NCI-H1092 treated with DMSO at 0.1 percent for 48 hours (cell line): ENCODE measurements around the gene DCC.
A peak's percentile ranks its signal among the peaks of the same experiment; 100 is the strongest.

Experiments used
- DNase-seq: peaks from one replicate; lab custom pipeline; 2025; lab: John Stamatoyannopoulos, UW

Gene DCC

DNA sequence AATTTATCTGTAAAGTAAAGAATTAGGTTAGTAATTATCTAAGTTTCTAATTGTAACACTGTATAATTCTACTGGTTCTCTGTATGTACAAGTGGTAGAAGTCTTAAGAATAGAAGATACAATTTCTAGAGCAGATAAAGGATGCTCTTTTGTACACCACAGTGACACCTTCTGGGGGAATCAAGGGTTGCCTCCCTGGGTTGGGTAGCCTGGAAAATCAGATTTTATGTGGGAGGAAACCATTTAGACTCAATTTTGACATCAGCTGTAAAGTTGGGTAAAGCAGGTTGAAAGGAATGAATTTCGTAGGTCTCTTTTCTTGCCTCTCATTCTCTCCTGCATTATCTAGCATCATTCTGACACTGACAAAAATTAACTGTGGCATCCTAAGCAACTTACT is 354.8 kb downstream of the DCC start:
- DNase-seq: peak; percentile 36

DNA sequence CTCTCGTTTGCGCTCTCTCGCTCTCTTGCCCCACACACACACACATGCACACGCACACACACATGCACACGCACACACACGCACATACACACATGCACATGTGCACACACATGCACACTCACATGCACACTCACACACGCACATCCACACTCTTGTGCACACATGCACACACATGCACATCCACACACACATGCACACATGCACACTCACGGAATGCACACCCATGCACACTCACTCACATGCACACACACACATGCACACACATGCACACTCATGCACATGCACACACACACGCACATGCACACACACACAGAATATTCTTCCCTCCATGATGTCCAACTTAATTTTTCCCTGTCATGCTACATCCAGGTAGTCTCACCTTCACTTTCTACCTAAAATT is 360.1 kb downstream of the DCC start:
- no peak for DNase-seq

DNA sequence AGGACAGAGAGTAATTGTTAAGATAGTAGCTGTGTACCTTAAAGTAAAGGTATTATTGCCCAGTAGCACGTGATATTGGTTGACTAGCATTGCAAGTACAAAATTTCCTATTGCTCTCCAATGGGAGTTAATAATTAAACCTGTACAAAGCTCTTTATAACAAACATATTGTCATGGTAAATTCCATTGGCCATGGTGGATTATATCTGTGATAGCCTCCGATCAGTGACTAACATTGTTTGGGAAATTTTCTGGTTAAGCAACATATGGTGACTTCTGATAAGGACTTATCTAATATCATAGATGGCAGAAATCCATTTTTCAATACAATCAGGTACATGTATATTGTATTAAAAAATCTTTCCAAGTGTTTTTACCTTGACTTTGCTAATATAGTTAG is 360.8 kb downstream of the DCC start:
- no peak for DNase-seq

DNA sequence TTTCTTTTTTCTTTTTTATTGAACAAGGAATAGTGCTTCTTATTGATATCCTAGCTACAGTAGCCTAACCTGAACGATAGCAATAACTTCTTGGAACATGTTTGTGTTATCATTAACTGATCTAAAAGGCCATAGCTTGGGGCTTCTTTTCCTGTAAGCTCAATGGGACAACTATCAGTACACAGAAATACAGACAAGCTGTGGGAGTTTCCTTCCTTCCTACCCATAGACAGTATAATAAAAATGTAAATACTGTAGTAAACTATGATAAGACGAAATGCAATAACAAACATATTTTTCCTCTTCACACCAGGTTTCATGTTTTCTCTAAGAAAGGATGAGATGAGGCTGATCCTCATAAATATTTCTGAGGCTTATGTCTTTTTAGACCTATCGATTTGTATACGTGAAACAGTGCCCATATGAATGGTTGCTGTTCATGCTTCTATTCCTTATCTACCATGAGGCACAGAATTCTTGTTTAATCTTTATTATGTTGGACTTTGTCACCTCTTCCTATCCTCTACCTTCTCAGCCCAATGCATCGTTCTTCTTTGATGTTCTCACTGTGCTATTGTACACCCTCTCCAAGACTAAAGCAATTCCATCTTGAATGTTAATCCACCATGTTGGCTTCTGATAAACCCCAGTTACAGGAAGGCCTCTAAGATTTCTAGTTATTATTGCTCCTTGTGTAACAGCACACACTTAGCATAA is 361.4 kb downstream of the DCC start:
- no peak for DNase-seq

DNA sequence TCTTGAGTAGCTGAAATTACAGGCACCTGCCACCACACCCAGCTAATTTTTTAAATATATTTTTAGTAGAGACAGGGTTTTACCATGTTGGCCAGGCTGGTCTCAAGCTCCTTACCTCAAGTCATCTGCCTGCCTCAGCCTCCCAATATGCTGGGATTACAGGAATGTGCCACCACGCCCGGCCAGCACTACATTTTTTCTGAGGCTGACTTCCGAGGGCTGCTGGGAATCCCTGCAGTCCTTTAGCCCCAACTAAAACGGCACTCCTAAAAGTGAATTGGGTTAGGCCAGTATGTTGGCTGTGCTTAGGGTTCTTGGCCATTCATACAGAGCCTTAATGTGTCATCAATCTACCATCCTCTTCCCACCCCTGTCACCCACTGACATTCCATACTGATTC is 375.4 kb downstream of the DCC start:
- no peak for DNase-seq

DNA sequence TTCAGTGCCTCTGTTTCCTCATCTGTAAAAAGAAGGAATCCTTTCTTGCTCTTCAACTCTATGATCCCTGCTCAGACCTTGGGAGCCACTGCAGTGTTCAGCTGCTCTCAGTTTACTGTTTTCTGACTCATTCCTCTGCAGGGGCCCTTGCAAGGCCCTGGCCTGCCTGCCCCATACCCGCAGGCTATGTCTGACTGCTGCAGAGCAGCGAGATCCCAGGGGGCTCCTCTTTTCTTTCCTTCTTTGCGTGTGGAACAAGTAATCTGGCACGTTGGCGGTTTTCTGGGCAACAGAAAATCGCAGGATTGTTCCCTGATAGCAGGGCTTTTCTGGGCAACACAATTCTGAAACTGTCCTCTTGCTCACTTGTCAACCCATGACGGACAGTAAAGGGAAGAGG is 376.0 kb downstream of the DCC start:
- no peak for DNase-seq

DNA sequence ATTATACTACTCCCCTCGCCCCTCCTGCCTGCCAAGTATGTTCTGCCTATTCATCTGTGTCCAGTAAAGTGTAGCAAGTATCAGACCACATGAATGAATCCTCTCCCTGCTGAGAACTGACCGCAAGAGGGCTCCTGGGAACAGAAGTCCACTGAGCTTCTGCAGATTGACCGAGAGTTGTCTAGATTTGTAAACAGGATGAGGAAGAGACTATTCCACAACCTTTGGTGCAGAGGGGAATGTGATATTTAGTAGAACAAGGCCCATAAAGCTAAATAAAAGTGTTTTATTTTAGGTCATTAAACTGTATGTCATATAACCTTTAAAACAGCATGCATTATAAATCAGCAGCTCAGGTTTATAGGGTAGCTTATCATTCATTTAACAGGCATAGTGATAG is 377.0 kb downstream of the DCC start:
- DNase-seq: peak; percentile 14

DNA sequence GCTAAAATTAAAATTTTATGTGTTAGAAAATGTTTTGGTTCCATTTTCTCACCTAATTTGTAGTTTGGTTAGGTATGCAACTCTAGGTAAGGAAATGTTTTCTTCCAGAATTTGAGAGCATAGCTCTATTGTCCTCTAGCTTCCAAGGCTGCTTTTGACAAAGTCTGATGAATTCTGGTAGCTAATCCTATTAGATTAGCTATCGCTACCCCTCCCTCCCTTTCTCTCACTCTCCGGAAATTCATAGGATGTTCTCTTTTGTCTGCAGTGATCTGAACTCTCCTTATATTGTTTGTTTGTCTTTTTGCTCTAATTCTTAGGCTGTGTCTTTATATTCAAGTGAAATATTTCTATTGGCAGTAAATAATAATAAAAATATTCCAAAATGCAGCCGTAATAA is 382.9 kb downstream of the DCC start:
- DNase-seq: no peak

DNA sequence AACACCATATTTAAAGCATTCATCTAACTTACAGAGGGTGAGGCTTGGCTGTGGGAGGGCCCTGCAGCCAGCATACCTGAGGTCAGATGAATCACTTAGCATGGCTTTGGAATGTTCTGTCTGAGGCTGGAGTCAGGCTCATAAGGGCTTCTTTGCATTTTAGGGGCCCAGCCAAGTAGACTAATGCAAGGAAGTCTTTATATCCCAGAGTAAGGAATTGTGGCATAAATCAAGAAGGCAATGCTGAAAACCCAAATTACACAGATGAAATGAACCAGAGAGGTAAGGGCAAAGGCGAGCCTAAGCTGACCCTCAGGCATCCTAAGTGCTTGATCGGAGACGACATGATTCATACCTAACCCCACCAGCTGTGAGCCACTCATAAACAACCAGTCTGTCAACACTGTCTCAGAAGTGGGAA is 383.6 kb downstream of the DCC start:
- no peak for DNase-seq

DNA sequence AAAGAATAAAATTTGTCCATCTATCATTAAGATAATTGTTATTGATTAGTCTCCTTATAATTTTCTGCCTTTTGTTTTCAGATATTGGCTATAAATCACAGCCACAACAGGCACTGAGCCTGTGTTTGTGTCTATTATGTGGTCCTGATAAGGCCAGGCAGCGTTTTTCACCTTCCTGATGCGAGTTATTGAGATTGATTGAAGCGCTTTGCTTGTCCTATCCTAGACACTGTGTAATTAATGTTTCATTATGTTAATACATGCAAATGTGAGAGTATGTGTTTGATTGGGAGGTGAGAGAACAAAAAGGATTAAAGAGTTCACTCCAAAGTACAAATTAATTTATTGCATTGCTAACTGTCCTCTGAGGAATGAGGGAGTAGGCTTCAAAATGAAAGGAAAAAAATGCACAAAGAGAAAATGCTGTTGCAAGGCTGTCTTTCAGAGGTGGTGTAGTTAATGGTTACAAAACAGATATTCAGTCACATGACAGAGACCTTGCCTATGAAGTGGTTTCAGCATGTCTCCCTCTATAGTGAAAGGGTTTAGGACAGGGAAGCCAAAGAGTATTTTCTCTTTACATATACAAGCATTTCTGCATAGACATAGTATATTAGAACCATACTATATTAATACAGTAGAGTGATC is 391.1 kb downstream of the DCC start:
- no peak for DNase-seq

DNA sequence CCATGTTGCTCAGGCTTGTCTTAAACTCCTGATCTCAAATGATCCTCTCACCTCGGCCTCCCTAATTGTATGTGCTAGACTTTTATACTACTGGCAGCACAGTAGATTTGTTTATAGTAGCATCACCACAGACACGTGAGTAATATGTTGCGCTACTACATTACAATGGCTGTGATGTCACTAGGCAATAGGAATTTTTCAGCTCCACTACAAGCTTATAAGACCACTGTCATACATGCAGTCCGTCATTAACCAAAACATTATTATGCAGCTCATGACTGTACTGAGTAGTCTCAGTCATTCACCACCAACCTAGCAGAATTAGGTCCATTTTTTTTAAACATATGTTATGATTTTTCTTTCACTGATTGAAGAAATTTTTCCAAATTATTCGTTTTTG is 398.9 kb downstream of the DCC start:
- DNase-seq: no peak

DNA sequence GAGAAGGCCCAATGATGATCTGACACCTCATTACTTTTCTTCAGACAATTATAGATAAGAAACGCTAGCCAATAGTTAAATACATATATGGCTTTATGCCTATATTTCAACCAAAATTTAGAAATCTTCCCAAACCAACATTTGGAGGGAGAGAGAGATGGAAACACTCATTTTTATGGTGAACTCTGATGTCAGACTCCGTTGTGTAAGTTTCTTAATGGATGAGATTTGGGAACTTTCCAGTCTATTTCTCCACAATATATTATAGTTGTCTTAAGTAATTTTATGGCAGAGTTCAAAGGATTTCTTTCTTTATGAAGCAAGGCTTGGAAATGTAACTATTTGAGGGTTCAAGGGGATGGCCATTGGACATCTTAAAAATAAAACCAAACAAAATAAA is 407.0 kb downstream of the DCC start:
- DNase-seq: no peak

DNA sequence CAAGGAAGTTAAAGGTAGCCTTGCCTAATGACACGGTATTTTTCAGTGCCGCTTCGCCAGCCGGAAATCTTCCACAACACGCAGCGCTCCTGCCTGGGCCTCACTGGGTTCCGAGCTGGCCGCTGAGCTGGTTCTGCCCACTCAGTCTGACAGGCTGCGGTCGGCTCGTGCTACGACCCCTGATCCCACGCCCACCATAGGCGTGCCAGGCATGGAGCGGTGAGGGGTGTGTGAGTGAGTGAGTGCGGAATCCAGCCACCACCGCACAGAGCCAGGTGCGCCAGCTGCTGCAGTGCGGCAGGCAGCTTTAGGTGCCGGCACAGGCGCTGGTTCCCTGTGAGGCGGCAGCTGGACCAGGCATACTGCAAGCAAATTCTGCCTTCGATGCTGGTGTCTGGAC is 407.9 kb downstream of the DCC start:
- DNase-seq: no peak

DNA sequence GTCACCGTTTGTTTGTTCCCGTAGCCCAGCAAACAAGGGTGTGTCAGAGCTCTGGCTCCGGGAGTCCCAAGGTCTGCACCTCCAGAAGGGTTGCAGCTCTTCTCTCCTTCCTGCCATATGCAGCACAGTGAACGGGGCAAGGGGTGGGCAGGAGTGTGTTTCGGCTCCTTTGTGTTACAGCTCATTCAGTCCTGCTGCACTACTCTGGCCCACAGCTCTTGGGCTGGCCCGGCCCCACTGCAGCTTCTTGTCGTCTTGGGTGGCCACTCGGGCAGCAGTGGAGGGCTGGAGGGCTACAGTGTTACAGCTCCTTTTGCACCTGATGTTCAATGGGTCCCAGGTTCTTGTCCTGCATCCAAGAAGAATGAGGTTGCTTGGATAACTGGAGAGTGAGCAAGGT is 408.3 kb downstream of the DCC start:
- no peak for DNase-seq

DNA sequence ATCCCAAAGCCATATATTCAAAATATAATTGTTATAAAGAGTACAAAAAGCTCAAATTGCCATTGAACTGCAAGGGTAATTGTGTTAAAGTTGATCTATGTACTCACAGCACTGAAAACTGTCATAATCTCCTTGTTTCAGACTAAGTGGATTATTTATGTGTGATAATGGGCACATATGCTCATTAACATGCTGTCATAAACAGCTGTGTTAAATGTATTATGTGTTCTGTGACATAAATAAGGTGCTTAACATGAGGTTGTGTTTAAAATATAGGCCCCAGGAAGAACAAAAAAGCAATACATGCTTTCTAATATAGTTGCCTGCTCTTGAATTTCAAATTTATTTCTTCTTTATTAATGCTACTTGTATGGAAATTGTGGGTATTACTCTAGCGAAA is 409.5 kb downstream of the DCC start:
- no peak for DNase-seq

DNA sequence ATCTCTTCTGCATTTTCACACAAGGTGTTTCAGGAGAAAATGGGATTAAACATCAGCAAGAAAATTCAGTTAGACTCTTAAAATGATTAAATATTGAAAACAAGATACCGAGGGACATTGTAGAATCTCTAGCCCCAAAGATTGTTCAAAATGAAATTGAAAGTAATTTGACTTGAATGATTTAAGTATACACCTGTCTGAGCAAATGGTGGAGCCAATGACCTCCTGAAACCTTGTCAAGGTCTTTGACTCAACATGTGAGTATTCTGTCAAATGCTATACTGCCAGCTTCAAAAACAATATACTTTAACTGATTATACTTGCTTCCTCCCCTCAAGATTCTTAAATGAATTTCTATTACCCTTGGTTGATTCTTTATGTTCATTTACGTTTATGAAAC is 411.0 kb downstream of the DCC start:
- no peak for DNase-seq

DNA sequence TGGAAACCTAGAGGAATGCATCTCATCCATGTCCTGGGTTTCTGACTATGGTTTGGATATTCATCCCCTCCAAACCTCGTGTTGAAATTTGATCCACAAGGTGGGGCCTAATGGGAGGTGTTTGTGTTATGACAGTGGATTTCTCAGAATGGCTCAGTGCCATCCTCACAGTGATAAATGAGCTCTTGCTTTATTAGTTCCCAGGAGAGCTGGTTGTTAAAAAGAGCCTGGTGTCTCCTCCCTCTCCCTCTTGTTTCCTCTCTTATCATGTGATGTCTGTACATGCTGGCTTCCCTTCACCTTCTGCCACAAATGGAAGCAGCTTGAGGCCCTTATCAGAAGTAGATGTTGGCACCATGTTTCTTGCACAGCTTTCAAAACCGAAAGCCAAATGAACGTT is 424.3 kb downstream of the DCC start:
- no peak for DNase-seq

DNA sequence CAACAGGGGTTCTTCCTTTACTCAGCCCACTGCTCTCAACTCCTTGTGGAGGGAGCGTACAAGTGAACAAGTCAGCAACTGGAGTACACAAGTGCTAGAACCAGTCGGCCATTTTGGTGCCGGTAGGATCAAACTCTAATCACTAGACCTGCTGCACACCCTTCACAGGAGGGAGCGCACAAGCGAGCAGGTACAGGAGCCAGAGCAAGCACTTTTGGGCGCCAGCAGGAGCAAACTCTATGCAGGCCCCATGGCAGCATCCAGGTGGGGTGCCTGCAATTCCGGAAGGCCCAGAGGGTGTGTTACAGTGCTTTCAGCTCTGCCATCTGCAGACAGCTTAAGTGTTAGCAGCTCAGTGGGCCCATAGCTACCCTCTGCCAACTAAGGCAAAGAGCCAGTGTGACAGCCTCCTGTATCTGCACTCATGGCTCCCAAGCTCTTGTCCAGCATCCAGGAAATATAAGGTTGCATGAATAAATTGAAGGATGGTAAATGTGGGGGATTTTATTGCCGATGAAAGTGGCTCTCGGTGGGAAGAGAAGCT is 426.1 kb downstream of the DCC start:
- DNase-seq: no peak

DNA sequence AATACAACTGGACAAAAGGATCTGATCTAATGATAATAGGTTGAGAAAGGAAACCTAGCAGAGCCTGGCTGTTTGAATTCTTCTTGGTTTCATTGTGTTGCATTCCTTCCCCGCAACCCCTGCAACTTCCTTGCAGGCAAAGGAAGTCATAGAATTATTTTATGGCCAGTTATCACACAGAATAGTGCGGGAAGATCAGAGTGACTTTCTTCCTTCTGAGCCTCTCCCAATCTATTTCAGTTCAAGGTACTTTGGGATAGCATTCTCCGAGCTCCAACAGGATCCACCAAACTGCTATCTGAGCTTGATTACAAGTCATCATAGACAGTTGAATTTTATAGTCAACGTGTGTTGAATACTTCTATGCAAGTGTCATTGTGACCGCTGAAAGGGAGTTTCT is 441.1 kb downstream of the DCC start:
- DNase-seq: no peak

DNA sequence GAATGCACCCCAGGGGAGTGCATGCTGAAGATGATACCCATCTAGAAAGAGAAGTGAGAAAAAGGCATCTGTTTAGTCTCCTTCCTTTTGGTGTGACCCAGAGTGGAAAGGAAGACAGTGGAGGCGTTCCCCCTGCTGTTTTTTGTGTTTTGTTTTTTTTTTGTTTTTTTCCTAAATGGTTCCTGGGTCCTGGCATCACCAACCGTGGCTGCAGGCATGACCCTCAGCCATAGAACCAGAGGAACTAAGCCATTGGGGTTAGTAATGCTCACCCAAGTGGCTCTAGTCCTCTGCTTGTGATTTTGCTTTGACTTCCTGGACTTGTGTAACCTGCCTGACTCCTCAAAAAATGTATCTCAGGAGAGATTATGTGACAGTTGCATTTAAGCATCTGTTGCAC is 451.3 kb downstream of the DCC start:
- no peak for DNase-seq

DNA sequence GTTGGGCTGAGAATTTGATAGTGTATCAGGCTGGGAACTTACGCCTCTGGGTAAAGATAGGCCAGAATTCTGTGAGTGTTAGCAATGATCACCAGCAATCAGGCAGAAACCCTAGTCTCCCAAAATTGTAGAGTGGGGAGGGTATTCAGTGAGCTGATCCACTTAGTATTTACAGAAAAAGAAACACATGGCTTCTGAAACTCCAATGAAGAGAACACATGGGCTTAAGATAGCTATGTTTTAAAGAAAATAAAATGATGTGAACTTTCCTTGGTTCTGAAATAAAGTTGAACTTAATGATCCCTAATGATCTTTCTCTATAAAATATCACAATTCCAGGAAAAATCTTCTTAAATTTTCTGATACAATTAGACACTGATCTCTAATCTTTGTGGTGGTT is 472.8 kb downstream of the DCC start:
- no peak for DNase-seq

DNA sequence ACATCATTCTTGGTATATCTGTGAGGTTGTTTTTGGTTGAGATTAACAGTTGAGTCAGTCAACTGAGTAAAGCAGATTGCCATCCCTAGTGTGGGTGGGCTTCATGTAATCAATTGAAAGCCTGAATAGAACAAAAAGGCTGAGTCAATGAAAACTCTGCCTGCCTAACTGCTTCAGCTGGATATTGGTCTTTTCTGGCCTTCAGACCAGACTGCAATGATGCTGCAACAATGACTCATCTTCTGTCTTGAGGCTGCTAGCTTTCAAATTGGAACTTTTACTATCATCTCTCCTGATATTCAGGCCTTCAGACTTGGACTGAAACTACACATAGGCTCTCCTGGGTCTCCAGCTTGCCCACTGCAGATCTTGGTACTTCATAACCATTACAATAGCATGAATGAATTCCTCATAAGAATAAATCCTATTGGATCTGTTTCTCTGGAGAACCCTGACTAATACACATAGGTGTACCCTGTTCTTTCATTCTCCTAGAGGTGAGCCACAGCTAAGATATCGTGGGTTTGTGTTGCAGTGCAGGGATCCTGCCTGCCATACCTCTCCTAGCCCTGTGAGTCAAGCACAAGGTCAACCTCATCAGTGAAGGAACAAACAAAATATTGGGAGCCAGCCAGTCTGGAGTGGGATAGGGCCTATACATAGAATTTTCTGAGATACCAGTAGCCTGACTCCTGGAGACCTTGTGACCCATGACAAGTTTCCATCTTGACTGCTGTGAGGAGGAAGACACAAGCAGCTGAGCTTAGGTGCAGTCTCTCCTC is 473.8 kb downstream of the DCC start:
- DNase-seq: no peak

DNA sequence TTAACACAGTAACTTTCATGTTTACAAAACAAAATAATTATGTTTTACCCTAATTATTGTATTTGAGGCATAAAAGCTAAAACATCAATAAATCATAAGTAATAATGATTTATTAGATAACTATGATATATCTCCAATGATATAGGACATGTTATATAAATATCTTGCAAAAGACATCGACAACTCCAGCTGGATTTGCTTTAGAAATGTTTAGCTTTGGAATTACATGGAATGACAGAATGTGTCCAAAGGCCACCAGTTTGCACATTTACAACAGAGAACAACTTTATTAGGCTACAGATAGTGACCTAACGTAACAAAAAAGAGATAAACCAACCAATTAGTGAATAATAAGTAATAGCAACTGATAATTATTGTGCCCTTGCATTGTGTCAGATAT is 475.7 kb downstream of the DCC start:
- DNase-seq: no peak
